IgD-negative memory B cell (primary cell): ENCODE results near the gene MYL2. TPM values are rescaled to one million over a fixed set of nuclear protein-coding genes. Genes with fewer than 3 reads are reported as not detected.

Source experiments
- H3K27ac Mint-ChIP-seq, 3 donors: one replicate each; pipeline ENCODE4 v1.8.0; 2020 to 2022; ENCODE audit warnings: mild to moderate bottlenecking in 3 of 3, mixed read lengths in 3 of 3, moderate library complexity in 1 of 3
- H3K27me3 Mint-ChIP-seq: one replicate; pipeline ENCODE4 v1.8.0; 2021; ENCODE audit warnings: mixed read lengths
- H3K36me3 Mint-ChIP-seq: one replicate; pipeline ENCODE4 v1.8.0; 2020; ENCODE audit warnings: mild to moderate bottlenecking, mixed read lengths
- H3K4me1 Mint-ChIP-seq, 3 donors: one replicate each; pipeline ENCODE4 v1.8.0; 2020 to 2022; ENCODE audit warnings: mixed read lengths in 3 of 3, mild to moderate bottlenecking in 1 of 3
- H3K4me3 Mint-ChIP-seq, 4 donors: one replicate each; pipeline ENCODE4 v1.8.0; 2020 to 2022; ENCODE audit warnings: mild to moderate bottlenecking in 4 of 4, mixed read lengths in 4 of 4, moderate library complexity in 3 of 4
- H3K9me3 Mint-ChIP-seq, 3 donors: one replicate each; pipeline ENCODE4 v1.8.0; 2020 to 2021; ENCODE audit warnings: mixed read lengths in 3 of 3, mild to moderate bottlenecking in 1 of 3
- polyA plus RNA-seq: library from polyadenylated mRNA; unstranded; fragments of 300-500 nt; fragmentation: Illumina TruSeq; gene quantifications from one replicate; pipeline ENCODE4 v1.2.3, GENCODE V29; 2021

MYL2 gene
- polyA plus RNA-seq, 1 donor from 2014 or later = 0.88 TPM

DNA sequence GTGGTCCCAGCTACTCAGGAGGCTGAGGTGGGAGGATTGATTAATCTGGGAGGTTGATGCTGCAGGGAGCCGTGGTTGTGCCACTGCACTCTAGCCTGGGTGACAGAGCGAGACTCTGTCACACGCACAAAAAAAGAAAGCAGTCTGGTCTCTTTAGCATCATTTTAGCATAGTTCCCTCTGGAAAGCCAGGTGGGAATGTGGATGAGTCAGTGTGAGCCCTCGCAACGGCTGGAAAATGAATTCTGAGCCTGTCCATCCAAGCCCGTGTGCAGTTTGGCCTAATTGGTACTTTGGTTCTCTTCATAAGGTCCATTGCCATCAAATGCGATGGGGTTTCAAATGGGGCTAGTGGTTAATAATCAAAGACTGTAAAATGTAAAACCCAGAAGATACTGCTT lies 2.4 kb downstream of the MYL2 start:
- Mint-ChIP-seq H3K27ac (peak overlapping the region in 1 of 3 donors; percentile 31), H3K4me3 (no peak overlapping the region), H3K4me1 (peaks cover 13 to 23% (median 17%) of the 10 kb centered on the region in 3 donors), H3K9me3 (no peaks in the 10 kb centered on the region), H3K36me3 (no peaks in the 10 kb centered on the region), H3K27me3 (no peaks in the 10 kb centered on the region)

DNA sequence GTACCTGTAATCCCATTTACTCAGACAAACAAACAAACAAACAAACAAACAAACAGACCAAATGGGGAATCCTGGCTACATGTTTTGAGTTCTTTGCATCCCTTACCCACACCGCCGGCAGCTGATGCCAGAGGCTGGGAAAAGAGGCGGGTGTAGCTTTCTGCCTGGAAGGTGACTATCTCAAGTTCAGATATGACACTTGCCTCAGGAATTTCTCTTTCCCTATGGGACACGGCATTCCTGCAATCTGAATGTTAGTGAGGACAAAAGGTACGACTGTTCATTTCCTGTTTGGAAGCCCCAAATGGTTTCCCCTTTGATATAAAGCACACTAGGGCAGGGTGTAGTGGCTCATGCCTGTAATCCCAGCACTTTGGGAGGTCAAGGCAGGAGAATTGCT lies 2.9 kb downstream of the MYL2 start:
- no peaks in the 10 kb centered on the region for H3K9me3 Mint-ChIP-seq

DNA sequence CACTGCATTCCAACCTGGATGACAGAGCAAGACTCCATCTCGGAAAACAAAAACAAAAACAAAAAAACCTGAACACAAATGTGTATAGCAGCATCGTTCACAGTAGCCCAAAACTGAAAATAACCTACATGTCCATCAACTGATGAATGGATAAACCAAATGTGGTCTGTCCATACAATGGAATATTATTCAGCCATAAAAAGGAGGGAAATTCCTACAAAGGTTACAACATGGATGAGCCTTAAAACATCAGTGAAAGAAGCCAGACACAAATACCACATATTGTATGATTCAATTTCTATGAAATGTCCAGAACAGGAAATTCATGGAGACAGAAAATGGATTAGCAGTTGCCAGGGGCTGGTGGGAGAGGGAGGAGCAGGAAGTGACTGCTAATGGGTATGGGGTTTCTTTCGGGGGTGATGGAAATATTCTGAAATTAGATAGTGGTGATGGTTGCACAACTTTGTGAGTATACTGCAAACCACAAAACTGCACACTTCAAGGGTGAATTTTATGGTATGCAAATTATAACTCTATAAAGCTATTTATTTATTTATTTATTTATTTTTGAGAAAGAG lies 4.0 kb downstream of the MYL2 start:
- no peaks in the 10 kb centered on the region for H3K9me3 Mint-ChIP-seq
- peak overlapping the region in 1 of 3 donors; percentile 1 for H3K27ac Mint-ChIP-seq
- no peak overlapping the region for H3K4me3 Mint-ChIP-seq
- H3K4me1 Mint-ChIP-seq = peaks cover 17 to 31% (median 23%) of the 10 kb centered on the region in 3 donors
- H3K27me3 Mint-ChIP-seq = no peaks in the 10 kb centered on the region
- no peaks in the 10 kb centered on the region for H3K36me3 Mint-ChIP-seq

More for the DNA sequence above, 2.9 kb downstream of the MYL2 start:
- no peaks in the 10 kb centered on the region for H3K36me3 Mint-ChIP-seq
- no peak overlapping the region for H3K27ac Mint-ChIP-seq
- H3K27me3 Mint-ChIP-seq = no peaks in the 10 kb centered on the region
- H3K4me1 Mint-ChIP-seq = peaks cover 17 to 26% (median 17%) of the 10 kb centered on the region in 3 donors
- peak overlapping the region in 1 of 4 donors; percentile 7 for H3K4me3 Mint-ChIP-seq

DNA sequence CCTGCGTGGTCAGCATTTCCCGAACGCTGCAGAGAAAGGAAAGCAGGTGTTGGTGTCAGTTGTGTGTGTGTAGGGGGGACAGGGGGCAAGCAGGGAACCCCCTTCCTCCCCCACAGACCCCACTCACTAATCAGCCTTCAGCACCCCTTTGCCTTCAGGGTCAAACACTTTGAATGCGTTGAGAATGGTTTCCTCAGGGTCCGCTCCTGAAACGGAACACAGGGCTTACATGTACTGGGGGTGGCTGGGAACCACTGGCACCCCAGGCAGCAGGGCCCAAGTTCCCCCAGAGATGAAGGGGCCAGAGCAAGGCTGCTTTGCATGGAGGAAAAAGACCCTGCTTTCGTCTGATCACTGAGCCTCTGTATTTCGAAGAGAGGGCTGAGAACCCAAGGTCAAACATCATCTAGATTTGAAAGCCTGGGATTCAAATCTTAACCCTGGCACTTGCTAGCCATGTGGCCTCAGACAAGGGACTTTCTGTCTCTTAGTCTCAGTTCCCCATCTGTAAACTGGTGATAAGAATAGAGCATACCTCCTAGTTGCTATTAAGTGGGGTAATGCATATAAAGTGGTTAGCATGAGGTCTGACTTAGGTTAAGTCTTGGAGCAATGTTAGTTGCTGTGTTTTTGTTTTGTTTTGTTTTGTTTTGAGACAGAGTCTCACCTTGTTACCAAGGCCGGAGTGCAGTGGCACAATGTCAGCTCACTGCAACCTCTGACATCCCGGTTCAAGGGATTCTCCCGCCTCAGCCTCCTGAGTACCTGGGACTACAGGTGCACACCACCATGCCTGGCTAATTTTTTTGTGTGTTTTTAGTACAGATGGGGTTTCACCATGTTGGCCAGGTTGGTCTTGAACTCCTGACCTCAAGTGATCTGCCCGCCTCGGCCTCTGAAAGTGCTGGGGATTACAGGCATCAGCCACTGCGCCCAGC lies 7.0 kb downstream of the MYL2 start:
- peak overlapping the region; percentile 91 to 99 (median 97) for H3K27ac Mint-ChIP-seq
- no peaks in the 10 kb centered on the region for H3K36me3 Mint-ChIP-seq
- no peaks in the 10 kb centered on the region for H3K9me3 Mint-ChIP-seq
- peak overlapping the region in 3 of 4 donors; percentile 47 to 74 (median 73) for H3K4me3 Mint-ChIP-seq
- H3K27me3 Mint-ChIP-seq = no peaks in the 10 kb centered on the region
- H3K4me1 Mint-ChIP-seq = peaks cover 17 to 29% (median 23%) of the 10 kb centered on the region in 3 donors

DNA sequence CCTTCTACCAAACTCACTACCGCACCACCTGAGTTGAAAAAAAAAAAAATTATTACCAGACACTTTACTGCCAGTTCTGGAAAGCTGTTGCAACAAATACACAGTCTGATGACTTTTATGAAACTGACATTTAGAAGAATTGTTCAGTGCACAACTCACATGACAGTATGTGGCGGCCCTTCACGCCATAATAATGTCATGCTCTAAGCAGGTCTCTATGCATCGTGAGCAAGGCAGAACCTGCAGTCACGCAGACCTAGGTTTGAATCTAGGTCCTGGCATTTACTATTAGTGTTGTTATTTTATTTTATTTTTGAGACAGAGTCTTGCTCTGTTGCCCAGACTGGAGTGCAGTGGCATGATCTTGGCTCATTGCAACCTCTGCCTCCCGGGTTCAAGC lies 8.1 kb downstream of the MYL2 start:
- peak overlapping the region; percentile 5 to 99 (median 91) for H3K27ac Mint-ChIP-seq
- H3K36me3 Mint-ChIP-seq = no peaks in the 10 kb centered on the region
- no peaks in the 10 kb centered on the region for H3K27me3 Mint-ChIP-seq
- peak overlapping the region in 1 of 4 donors; percentile 30 for H3K4me3 Mint-ChIP-seq
- peaks cover 21 to 29% (median 23%) of the 10 kb centered on the region in 3 donors for H3K4me1 Mint-ChIP-seq
- H3K9me3 Mint-ChIP-seq = no peaks in the 10 kb centered on the region

DNA sequence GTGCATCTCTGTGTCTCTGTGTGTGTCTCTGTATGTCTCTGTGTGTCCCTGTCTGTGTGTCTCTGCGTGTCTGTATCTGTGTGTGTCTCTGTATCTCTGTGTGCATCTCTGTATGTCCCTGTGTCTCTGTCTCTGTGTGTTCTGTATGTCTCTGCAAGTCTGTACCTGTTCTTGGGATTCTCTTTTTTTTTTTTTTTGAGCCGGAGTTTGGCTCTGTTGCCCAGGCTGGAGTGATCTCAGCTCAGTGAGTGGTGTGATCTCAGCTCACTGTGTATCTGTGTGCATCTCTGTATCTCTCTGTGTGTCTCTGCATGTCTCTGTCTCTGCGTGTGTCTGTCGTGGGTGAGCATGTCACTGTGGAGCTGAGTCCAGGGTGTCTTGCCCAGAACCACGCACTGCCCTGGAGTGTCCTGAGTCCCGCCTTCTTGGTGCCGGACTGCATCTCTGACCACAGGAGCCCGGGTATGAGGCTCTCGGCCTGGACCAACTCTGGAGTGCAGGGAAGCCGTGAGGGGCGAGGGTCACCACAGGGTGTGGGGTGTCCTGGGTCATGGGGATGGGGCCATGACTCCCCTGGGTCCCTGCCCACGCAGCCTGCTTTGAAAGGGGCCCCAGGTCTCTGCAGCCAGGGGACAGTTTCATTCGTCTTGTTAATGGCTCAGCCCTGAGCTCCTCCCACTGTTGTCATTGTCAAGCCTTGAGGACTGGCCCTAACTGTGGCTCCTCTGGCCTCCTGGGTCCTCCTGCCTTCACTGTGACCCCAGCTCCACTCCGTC lies 11.8 kb downstream of the MYL2 start:
- Mint-ChIP-seq H3K27ac (no peak overlapping the region), H3K9me3 (no peaks in the 10 kb centered on the region), H3K4me1 (peaks cover 24 to 27% (median 24%) of the 10 kb centered on the region in 3 donors), H3K36me3 (peaks cover 4% of the 10 kb centered on the region), H3K4me3 (no peak overlapping the region), H3K27me3 (no peaks in the 10 kb centered on the region)

DNA sequence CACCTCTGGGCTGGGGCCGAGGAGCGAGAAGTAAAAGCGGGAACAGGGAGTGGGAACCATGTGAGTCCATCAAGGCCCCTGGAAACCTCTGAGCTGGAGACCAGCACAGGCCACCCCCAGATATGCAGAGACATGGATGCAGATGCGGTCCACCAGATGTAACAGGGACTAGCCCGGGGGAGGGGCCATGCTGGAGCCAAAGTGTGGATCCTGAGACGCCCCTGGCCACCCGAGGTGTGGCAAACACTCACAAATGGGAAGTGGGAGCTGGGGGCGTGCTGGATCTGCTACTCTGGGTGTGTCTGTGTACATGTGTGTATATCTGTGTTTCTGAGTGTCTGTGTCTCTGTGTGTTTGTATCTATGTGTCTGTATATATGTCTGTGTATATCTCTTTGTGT lies 12.8 kb downstream of the MYL2 start:
- H3K36me3 Mint-ChIP-seq = peaks cover 7% of the 10 kb centered on the region
- H3K27me3 Mint-ChIP-seq = no peaks in the 10 kb centered on the region
- peaks cover 16 to 20% (median 19%) of the 10 kb centered on the region in 3 donors for H3K4me1 Mint-ChIP-seq
- H3K27ac Mint-ChIP-seq = peak overlapping the region; percentile 21 to 86 (median 46)
- peak overlapping the region in 1 of 4 donors; percentile 42 for H3K4me3 Mint-ChIP-seq
- no peaks in the 10 kb centered on the region for H3K9me3 Mint-ChIP-seq

DNA sequence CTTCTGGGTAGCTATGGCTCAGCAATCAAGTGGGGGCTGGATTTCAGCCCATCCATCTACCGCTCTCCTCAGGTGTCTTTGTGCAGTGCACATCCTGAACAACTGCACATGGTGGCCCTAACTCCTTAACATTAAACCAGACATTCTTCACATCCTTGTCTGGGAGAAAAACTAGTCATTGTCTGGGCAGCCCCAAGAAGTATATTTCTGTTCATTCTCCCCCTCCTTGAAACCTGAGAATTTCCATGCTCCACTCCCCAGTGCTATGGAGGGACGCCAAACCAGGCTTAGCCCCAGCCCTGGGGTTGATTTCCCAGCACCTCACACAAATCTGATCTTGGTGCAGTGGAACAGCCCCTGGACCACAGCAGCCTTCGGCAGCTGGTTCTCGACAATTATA lies 13.4 kb downstream of the MYL2 start:
- H3K9me3 Mint-ChIP-seq = no peaks in the 10 kb centered on the region
- peak overlapping the region; percentile 21 to 86 (median 46) for H3K27ac Mint-ChIP-seq
- no peaks in the 10 kb centered on the region for H3K27me3 Mint-ChIP-seq
- peak overlapping the region in 2 of 4 donors; percentile 24 to 75 for H3K4me3 Mint-ChIP-seq
- peaks cover 16 to 17% (median 16%) of the 10 kb centered on the region in 3 donors for H3K4me1 Mint-ChIP-seq
- H3K36me3 Mint-ChIP-seq = peaks cover 7% of the 10 kb centered on the region

DNA sequence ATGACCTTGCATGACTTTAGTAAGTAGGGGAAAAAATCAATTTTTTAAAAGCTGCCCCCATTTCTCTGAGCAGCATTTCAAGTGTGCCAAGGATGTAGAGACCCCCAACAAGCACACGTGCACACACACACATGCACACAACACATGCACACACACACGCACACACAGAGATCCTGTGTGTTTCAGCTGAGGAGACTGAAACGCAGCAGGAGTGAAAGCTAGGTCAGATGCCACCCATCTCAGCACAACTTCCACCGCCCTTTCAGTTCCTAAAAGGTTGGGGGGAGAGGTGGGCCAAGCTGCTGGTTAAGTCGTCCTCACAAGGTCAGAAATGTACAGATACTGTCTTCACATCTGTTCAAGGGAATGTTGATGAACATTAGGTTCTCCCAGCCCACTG lies 13.9 kb downstream of the MYL2 start:
- H3K27ac Mint-ChIP-seq = peak overlapping the region in 2 of 3 donors; percentile 46 to 86
- H3K9me3 Mint-ChIP-seq = no peaks in the 10 kb centered on the region
- H3K36me3 Mint-ChIP-seq = peaks cover 7% of the 10 kb centered on the region
- peak overlapping the region in 2 of 4 donors; percentile 24 to 89 for H3K4me3 Mint-ChIP-seq
- peaks cover 13 to 16% (median 15%) of the 10 kb centered on the region in 3 donors for H3K4me1 Mint-ChIP-seq
- H3K27me3 Mint-ChIP-seq = no peaks in the 10 kb centered on the region

DNA sequence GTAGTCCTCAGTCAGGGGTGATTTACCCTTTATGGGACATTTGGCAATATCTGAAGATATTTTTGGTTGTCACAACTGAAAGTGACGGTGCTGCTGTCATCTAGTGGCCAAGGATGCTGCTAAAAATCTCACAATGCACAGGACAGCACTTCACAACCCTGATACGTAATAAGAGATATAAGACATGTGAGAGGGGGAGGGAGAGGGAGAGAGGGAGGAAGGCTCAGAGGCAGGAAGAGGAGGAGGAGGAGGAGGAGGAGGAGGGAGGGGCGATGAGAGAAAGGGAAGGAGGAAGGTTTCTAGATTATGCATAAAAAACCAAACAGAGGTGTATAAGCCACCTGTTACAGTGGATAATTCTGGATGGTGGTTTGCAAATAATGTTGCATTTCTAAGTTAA lies 14.3 kb downstream of the MYL2 start:
- no peaks in the 10 kb centered on the region for H3K27me3 Mint-ChIP-seq
- peak overlapping the region in 1 of 3 donors; percentile 46 for H3K27ac Mint-ChIP-seq
- H3K4me1 Mint-ChIP-seq = peaks cover 13 to 16% (median 15%) of the 10 kb centered on the region in 3 donors
- no peaks in the 10 kb centered on the region for H3K9me3 Mint-ChIP-seq
- H3K4me3 Mint-ChIP-seq = peak overlapping the region in 2 of 4 donors; percentile 24 to 89
- peaks cover 7% of the 10 kb centered on the region for H3K36me3 Mint-ChIP-seq

DNA sequence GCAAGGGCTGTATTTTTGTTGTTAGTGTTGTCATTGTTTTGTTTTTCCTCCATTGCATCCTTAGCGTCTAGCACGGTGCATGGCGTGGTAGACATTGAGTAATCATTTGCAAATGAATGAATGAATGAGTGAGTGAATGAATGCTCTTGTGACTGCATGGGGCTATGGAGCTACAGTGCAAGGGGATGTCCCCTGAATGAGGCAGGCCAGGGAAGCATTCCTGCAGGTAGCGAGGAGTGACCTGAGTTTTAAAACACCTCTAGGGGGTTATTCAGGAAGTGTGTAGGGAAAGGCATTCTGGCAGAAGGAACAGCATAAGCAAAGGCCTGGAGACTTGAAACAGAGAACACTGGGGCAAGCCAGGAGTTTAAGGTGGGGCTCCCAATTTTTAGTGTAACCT lies 16.9 kb downstream of the MYL2 start:
- H3K27ac Mint-ChIP-seq = no peak overlapping the region
- peaks cover 13 to 16% (median 15%) of the 10 kb centered on the region in 3 donors for H3K4me1 Mint-ChIP-seq
- peak overlapping the region in 1 of 4 donors; percentile 58 for H3K4me3 Mint-ChIP-seq
- H3K27me3 Mint-ChIP-seq = no peaks in the 10 kb centered on the region
- no peaks in the 10 kb centered on the region for H3K9me3 Mint-ChIP-seq
- peaks cover 7% of the 10 kb centered on the region for H3K36me3 Mint-ChIP-seq

DNA sequence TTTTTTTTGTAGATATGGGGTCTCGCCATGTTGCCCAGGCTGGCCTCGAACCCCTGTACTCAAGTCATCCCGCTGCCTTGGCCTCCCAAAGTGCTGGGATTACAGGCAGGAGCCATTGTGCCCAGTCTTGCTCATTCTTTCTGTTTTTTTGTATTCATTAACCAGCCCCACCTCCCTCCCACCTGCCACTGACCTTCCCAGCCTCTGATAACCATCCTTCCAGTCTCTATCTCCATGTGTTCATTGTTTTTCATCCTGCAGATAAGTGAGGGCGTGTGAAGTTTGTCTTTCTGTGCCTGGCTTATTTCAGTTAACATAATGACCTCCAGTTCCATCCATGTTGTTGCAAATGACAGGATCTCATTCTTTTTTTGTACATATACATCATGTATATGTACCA lies 19.0 kb downstream of the MYL2 start:
- Mint-ChIP-seq H3K9me3 (no peaks in the 10 kb centered on the region), H3K27me3 (no peaks in the 10 kb centered on the region), H3K4me3 (no peak overlapping the region), H3K27ac (no peak overlapping the region), H3K4me1 (peaks cover 4 to 5% (median 4%) of the 10 kb centered on the region in 3 donors), H3K36me3 (peaks cover 4% of the 10 kb centered on the region)

DNA sequence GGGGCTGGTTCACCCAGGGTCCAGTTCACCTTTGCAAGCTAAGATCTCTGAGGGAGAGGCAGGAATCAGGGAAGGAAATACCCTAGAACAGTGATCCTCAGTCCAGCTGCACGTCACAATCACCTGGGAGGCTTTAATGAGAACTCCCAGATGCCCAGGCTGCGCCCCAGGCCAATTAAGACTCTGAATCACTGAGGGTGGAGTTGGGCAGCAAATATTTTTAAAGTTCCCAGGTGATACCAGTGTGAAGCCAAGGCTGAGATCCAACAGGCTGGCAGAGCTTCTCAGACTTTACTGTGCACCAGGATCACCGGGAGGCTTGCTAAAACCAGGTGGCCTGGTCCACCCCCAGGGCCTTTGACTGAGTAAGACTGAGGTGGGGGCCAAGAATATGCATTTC lies 23.8 kb downstream of the MYL2 start:
- Mint-ChIP-seq H3K4me1 (peaks cover 2 to 8% (median 7%) of the 10 kb centered on the region in 3 donors), H3K9me3 (no peaks in the 10 kb centered on the region)

DNA sequence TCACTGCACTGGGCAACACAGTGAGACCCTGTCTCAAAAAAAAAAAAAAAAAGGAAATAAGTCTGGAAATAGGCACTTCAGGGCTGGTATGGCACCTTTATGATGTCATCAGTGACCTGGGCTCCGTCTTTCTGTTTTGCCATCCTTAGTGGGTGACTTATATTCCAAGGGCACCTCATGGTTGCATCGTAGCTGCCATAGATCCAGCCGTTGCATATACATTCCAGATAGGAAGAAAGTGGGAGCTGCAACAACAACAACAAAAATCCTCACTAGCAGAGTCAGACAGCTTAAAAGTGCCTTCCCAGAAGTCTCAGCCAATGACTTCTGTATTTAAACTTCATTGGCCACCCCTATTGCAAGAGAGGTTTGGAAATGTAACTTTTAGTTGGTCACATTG lies 26.4 kb downstream of the MYL2 start:
- H3K27me3 Mint-ChIP-seq = peaks cover 2% of the 10 kb centered on the region
- H3K9me3 Mint-ChIP-seq = no peaks in the 10 kb centered on the region
- H3K36me3 Mint-ChIP-seq = no peaks in the 10 kb centered on the region
- H3K4me3 Mint-ChIP-seq = peak overlapping the region in 1 of 4 donors; percentile 6
- peaks cover 2 to 8% (median 7%) of the 10 kb centered on the region in 3 donors for H3K4me1 Mint-ChIP-seq
- no peak overlapping the region for H3K27ac Mint-ChIP-seq

More for the DNA sequence above, 23.8 kb downstream of the MYL2 start:
- H3K36me3 Mint-ChIP-seq = no peaks in the 10 kb centered on the region
- no peak overlapping the region for H3K4me3 Mint-ChIP-seq
- no peak overlapping the region for H3K27ac Mint-ChIP-seq
- H3K27me3 Mint-ChIP-seq = peaks cover 2% of the 10 kb centered on the region
